Stomach (tissue), 4 donors: Measurements from ENCODE around the gene ENPP6.

Source experiments
- CTCF ChIP-seq, 7 experiments: fragments of 450-650 bp in 4 of 7; fragments of 200-600 bp in 3 of 7; sonication (generic) in 3 of 7; IDR thresholded peaks; one replicate each; pipeline ENCODE4 v1.5.1; 2016 to 2019; ENCODE audit warnings: antibody characterized with exemption in 7 of 7, control low read depth in 2 of 7, mild to moderate bottlenecking in 1 of 7
- EP300 ChIP-seq: sonication (generic); formaldehyde crosslinking; IDR thresholded peaks from one replicate; pipeline ENCODE4 v1.6.1; 2017; ENCODE audit warnings: antibody characterized with exemption

DNA sequence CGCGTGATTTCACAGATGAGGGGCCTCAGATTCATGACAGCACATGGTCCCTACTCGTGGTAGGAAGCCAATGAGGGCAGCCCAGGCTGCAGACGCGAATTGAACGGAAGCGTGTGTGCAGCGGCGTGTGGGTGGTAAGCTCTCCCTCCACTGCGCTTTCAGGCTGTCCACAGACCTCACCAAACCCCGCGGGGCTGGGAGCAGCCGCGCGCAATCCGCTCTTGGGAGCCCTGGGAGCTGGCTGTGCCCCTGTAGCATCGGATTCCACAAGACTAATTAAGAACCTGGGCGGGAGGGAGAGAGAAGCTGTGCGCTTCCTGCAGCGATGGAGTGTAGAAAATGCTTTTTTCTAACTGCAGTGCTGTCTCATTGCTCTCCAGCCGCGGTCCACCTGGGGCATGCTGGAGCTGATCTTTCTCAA, 177.7 kb downstream of the ENPP6 start:
- TF ChIP-seq EP300 (no peak), CTCF (IDR thresholded peaks at IDR 0.05) (no peak)
